Cerebellar nuclear complex (tissue), 1 donor: ENCODE data around the gene JDP2.
A peak's percentile ranks its signal among the peaks of the same experiment; 100 is the strongest.
"Not testable (repeated sequence)": the region's sequence is repeated elsewhere in the genome, so short reads cannot be mapped to it uniquely, and the experiment has no call there.

Experiments used
- DNase-seq, 2 experiments: peaks; one replicate each; lab custom pipeline; 2025; lab: John Stamatoyannopoulos, UW

The JDP2 gene

GRCh38 chr14:75427482-75428229, at the start of gene JDP2:
JDP2 (plus strand) TSS chr14:75428022; CDS start chr14:75437921, 9,899 bp downstream.
- peak in 1 of 2 experiments; percentile 61 for DNase-seq

- DNase-seq, result no peak
Observed at GRCh38 chr14:75379246-75379929, 48.4 kb upstream of the JDP2 start.

GRCh38 chr14:75379930-75380270, 47.9 kb upstream of the JDP2 start:
- no peak for DNase-seq

- DNase-seq, result no peak
Observed at GRCh38 chr14:75380656-75381055, 47.2 kb upstream of the JDP2 start.

- no peak for DNase-seq
Observed at GRCh38 chr14:75381642-75382041, 46.2 kb upstream of the JDP2 start.

GRCh38 chr14:75383219-75383618, 44.6 kb upstream of the JDP2 start:
- not testable (repeated sequence) for DNase-seq

- DNase-seq, result no peak
Observed at GRCh38 chr14:75383721-75384120, 44.1 kb upstream of the JDP2 start.

GRCh38 chr14:75389679-75390078, 38.1 kb upstream of the JDP2 start:
- no peak for DNase-seq

- no peak for DNase-seq
Observed at GRCh38 chr14:75390183-75390582, 37.6 kb upstream of the JDP2 start.

- DNase-seq, result no peak
Observed at GRCh38 chr14:75391953-75392352, 35.9 kb upstream of the JDP2 start.

- no peak for DNase-seq
Observed at GRCh38 chr14:75392686-75393641, 34.9 kb upstream of the JDP2 start.

GRCh38 chr14:75393794-75394193, 34.0 kb upstream of the JDP2 start:
- no peak for DNase-seq

- DNase-seq, result no peak
Observed at GRCh38 chr14:75395862-75396261, 32.0 kb upstream of the JDP2 start.

GRCh38 chr14:75399321-75399720, 28.5 kb upstream of the JDP2 start:
- no peak for DNase-seq

- no peak for DNase-seq
Observed at GRCh38 chr14:75399843-75400775, 27.7 kb upstream of the JDP2 start.

- DNase-seq, result no peak
Observed at GRCh38 chr14:75401361-75401760, 26.5 kb upstream of the JDP2 start.

GRCh38 chr14:75402867-75403413, 24.9 kb upstream of the JDP2 start:
- no peak for DNase-seq

- no peak for DNase-seq
Observed at GRCh38 chr14:75404847-75405246, 23.0 kb upstream of the JDP2 start.

GRCh38 chr14:75406102-75406501, 21.7 kb upstream of the JDP2 start:
- no peak for DNase-seq

GRCh38 chr14:75406856-75407255, 21.0 kb upstream of the JDP2 start:
- DNase-seq, result no peak
